ENCODE measurements around the gene SLC39A11.

Gene SLC39A11

DNA sequence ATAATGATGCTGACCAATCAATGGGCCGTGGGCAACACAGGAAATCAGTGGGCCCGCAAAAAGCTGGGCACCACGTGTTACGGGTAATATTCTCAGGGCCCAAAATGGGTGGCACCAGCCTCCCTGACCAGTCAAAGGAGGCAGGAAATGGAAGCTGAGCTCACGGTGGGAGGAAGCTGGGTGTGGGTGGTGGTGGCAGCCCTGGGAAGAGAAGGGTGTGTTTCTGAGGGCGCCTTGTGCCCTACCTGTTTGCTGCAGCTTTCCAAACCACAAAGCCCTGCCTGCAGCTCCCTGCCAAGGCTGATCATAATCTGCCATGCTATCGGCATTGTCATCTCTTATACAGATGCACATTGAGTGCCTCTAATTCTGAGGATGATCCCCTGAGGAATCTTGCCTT lies 457.9 kb downstream of the SLC39A11 start:
- TF ChIP-seq, protein P1, sequence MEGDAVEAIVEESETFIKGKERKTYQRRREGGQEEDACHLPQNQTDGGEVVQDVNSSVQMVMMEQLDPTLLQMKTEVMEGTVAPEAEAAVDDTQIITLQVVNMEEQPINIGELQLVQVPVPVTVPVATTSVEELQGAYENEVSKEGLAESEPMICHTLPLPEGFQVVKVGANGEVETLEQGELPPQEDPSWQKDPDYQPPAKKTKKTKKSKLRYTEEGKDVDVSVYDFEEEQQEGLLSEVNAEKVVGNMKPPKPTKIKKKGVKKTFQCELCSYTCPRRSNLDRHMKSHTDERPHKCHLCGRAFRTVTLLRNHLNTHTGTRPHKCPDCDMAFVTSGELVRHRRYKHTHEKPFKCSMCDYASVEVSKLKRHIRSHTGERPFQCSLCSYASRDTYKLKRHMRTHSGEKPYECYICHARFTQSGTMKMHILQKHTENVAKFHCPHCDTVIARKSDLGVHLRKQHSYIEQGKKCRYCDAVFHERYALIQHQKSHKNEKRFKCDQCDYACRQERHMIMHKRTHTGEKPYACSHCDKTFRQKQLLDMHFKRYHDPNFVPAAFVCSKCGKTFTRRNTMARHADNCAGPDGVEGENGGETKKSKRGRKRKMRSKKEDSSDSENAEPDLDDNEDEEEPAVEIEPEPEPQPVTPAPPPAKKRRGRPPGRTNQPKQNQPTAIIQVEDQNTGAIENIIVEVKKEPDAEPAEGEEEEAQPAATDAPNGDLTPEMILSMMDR (IDR thresholded peaks at IDR 0.05; ENCODE audit: low read depth, low read length): no peak
- in situ Hi-C loops (cut with HindIII; ENCODE audit: low sequenced_read_pairs): no loop called here
- no peak for DNase-seq (ENCODE audit: low read depth, low spot score)
- H3K4me3 ChIP-seq (ENCODE audit: low read depth, low read length): no peak overlapping the region

DNA sequence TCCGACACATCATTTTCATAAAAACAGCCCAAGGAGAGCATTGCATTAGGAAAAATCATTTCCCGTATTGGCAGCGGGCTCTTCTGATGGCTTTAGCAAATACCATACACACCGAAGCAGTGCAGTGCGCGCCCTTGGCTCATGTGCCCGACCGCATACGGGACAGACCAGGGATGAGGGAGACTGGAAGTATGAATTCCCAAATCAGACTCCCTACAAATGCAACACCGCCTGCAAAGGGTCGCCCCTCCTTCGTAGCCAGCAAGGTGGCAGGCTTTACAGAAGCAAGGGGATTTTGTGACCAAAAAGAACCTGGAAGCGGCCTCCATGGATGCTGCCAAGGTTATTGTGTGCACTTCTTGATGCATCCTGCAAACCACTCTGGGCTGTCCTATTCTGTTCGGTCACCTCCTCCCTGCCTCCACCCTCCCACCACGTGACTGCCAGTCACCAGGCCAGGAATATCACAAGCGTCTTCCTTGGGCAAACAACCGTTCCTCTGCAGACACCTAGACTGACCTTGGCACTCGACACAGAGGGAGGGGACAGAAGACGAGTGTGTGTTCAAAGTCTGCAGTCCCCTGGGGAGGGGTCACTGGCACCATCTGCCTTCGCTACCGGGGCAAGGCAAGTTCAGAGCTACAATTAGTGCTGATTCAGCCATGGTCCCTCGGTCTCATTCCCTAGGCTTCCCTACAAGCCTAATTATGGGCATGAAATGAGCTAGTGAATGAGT lies 460.4 kb downstream of the SLC39A11 start:
- no peak for DNase-seq (ENCODE audit: low read depth, low spot score)
- TF ChIP-seq, protein P1 (IDR thresholded peaks at IDR 0.05; ENCODE audit: low read depth, low read length): no peak
- in situ Hi-C loops (cut with HindIII; ENCODE audit: low sequenced_read_pairs): no loop called here
- no peak overlapping the region for H3K4me3 ChIP-seq (ENCODE audit: low read depth, low read length)

DNA sequence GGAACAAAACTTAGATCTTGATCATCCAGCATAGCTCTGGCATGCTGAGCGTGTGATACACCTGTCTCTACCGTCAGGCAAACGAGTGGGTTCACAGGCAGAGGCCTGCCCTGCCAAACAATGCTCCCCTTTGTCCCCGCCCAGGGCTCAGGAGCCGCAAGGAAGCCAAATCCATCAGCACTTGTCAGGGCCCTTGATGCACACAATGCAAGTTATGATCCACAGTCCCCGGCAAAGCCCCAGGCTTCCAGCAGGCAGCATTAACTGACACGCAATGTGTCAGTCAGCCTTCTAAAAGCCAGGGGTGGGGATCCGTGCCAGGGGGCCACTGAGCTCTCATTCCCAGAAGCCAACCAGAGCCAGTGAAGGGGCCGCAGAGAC lies 460.9 kb downstream of the SLC39A11 start:
- in situ Hi-C loops (cut with HindIII; ENCODE audit: low sequenced_read_pairs): no loop called here
- no peak overlapping the region for H3K4me3 ChIP-seq (ENCODE audit: low read depth, low read length)
- no peak for DNase-seq (ENCODE audit: low read depth, low spot score)
- TF ChIP-seq, protein P1 (IDR thresholded peaks at IDR 0.05; ENCODE audit: low read depth, low read length): no peak

DNA sequence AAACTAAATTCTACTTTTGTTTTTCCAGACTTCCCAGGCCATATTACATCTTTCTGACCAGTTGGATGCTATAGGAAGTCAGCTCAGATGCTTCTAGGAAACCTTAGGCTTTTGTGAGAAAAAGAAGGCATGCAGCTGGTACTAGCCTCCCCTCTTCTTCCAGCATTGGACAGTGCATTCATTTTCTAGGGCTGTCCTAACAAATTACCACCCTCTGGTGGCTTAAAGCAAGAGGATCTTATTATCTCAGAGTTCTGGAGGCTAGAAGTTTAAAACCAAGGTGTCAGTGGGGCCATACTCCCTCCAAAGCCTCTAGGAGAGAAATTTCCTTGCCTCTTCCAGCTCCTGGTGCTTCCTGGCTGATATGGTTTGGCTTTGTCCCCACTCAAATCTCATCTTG lies 467.8 kb downstream of the SLC39A11 start:
- in situ Hi-C loops (cut with HindIII; ENCODE audit: low sequenced_read_pairs): no loop called here
- no peak overlapping the region for H3K4me3 ChIP-seq (ENCODE audit: low read depth, low read length)
- TF ChIP-seq, protein P1 (IDR thresholded peaks at IDR 0.05; ENCODE audit: low read depth, low read length): no peak
- DNase-seq (ENCODE audit: low read depth, low spot score): no peak

DNA sequence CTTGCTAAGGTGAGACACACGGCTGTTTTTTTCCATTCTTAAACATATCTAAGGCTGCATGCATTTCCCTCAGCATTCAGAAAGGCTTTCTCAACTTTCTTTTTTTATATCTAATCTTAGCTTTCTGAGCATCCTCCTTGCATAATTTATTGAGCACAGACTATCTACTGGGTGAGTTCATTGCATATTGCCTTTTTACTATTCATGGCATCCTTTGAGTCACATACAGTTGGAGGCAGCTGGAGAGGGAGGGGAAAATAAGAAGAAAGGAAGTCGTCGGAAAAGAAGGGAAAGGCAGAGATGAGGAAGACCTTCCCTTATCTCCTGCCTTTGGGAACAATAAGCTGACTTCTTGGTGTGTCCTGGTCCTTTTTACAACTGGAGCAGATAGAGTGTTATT lies 468.3 kb downstream of the SLC39A11 start:
- TF ChIP-seq, protein P1 (IDR thresholded peaks at IDR 0.05; ENCODE audit: low read depth, low read length): no peak
- no peak overlapping the region for H3K4me3 ChIP-seq (ENCODE audit: low read depth, low read length)
- no peak for DNase-seq (ENCODE audit: low read depth, low spot score)
- in situ Hi-C loops (cut with HindIII; ENCODE audit: low sequenced_read_pairs): no loop called here

DNA sequence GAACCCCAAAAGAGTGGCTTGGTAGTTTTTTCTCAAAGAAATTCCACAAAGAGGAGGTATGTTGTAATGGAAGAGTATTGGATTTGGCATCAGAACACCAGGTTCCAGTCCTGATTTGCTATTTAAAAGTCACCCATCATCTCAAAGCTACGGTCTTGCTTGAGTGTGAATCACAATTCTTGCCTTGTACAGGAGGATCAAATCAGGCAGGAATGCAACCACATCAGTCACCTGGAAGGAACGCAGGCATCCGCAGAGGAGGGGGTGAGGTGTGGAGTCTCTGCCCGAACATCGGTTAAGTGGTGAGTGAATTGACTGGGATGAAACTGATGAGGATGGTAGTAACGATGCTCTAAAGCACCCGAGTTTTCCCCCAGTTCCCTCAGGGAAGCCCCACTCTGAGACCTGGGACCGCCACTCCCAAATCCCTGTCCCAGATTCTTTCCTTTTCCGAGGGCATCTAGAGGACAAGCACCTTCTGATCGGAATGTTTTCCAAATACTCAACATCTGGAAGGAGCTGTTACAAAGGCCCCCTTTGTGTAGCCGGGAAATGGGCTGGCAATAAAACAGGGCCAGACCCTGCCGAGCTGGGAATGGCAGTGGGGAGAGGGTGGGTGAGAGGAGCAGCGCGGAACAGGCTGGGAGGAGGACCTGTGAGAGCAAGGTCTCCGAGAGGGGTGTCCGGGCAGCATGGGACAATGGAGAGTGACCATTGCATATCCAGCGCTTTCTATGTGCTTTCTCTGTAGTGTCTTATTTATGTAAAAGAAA lies 469.6 kb downstream of the SLC39A11 start:
- TF ChIP-seq, protein P1 (IDR thresholded peaks at IDR 0.05; ENCODE audit: low read depth, low read length): no peak
- in situ Hi-C loops (cut with HindIII; ENCODE audit: low sequenced_read_pairs): no loop called here
- H3K4me3 ChIP-seq (ENCODE audit: low read depth, low read length): no peak overlapping the region
- DNase-seq (ENCODE audit: low read depth, low spot score): no peak

Measured in astrocyte of the spinal cord (primary cell).